K562 (cell line): ENCODE data around the gene NEU1. TPM values are rescaled to one million over a fixed set of nuclear protein-coding genes. Genes with fewer than 3 reads are reported as not detected.

Experiments used
- BRD9 ChIP-seq: fragments of 450-650 bp; IDR thresholded peaks from 2 replicates; pipeline ENCODE4 v1.6.1; 2018; ENCODE audit warnings: low read depth; ENCODE audit not compliant: partially characterized antibody
- EGR1 ChIP-seq: fragments of 450-650 bp; conservative IDR thresholded peaks from 2 replicates; pipeline ENCODE4 v1.6.1; 2017; ENCODE audit warnings: mild to moderate bottlenecking
- GATA2 ChIP-seq: sonication (generic); formaldehyde crosslinking; IDR thresholded peaks from 2 replicates; pipeline ENCODE4 v1.4.0; 2020; ENCODE audit warnings: mild to moderate bottlenecking, missing genetic modification reagents
- HNRNPH1 ChIP-seq: fragments of 200-400 bp; formaldehyde crosslinking; optimal IDR thresholded peaks from 2 replicates; pipeline ENCODE3; 2017; ENCODE audit warnings: low read depth, mild to moderate bottlenecking, low read length, moderate library complexity
- NRF1 ChIP-seq, 2 experiments: fragments of 450-650 bp; IDR thresholded peaks in 1 of 2; conservative IDR thresholded peaks in 1 of 2; 2 replicates each; pipeline ENCODE4 v1.6.1; 2014; ENCODE audit warnings: mild to moderate bottlenecking in 2 of 2
- PHB ChIP-seq: fragments of 250-450 bp; sonication (Bioruptor Pico); IDR thresholded peaks from 2 replicates; pipeline ENCODE4 v1.5.0; 2021
- RHOXF2B ChIP-seq: fragments of 250-450 bp; sonication (Bioruptor Pico); conservative IDR thresholded peaks from 2 replicates; pipeline ENCODE4 v1.5.1; 2021
- TAF9B ChIP-seq: fragments of 450-650 bp; IDR thresholded peaks from 2 replicates; pipeline ENCODE4 v1.6.1; 2018; ENCODE audit warnings: mild to moderate bottlenecking; ENCODE audit not compliant: partially characterized antibody
- TSC22D4 ChIP-seq: fragments of 450-650 bp; IDR thresholded peaks from 2 replicates; pipeline ENCODE4 v1.6.1; 2016; ENCODE audit warnings: missing genetic modification characterization, missing biosample characterization, control low read depth
- ZC3H4 ChIP-seq: sonication (generic); formaldehyde crosslinking; IDR thresholded peaks from 2 replicates; pipeline ENCODE4 v1.9.0; 2021; ENCODE audit warnings: missing genetic modification reagents, borderline replicate concordance
- ZC3H8 ChIP-seq: fragments of 450-650 bp; IDR thresholded peaks from 2 replicates; pipeline ENCODE4 v1.6.1; 2017
- ZFP36 ChIP-seq: fragments of 150-350 bp; IDR thresholded peaks from 2 replicates; pipeline ENCODE4 v1.6.1; 2018; ENCODE audit warnings: low read length, low read depth; ENCODE audit not compliant: partially characterized antibody
- polyA plus RNA-seq, 8 experiments: library from polyadenylated mRNA; depleted of rRNA in 4 of 8; stranded (reverse) in 5 of 8; unstranded in 3 of 8; fragments of >200 nt; fragmentation: Nextera tagmentation in 2 of 8; fragmentation: Illumina TruSeq in 1 of 8; extraction: Ambion mirVana in 2 of 8; extraction: Trizol in 1 of 8; gene quantifications; 2 replicates each; pipeline versions ENCODE4 v1.2.1 to v1.2.3, GENCODE V29; 2011 to 2014; ENCODE audit warnings: inconsistent platforms in 1 of 8, missing spikeins in 1 of 8
- total RNA-seq, 7 experiments: library from RNA; depleted of rRNA in 6 of 7; stranded (reverse); fragments of >200 nt in 6 of 7; fragmentation: Illumina TruSeq in 2 of 7; extraction: Trizol in 2 of 7; gene quantifications; 2 replicates each; pipeline versions ENCODE4 v1.2.1 to v1.2.3, GENCODE V29; 2011 to 2021; ENCODE audit warnings: low replicate concordance in 1 of 7
- TF ChIP-seq, protein P1 (sequence below): fragments of 450-650 bp; formaldehyde crosslinking; IDR thresholded peaks from 2 replicates; pipeline ENCODE4 v1.4.0; 2020; ENCODE audit warnings: mild to moderate bottlenecking, moderate library complexity
- TF ChIP-seq, protein P2 (sequence below): fragments of 450-650 bp; formaldehyde crosslinking; IDR thresholded peaks from 2 replicates; pipeline ENCODE4 v1.4.0; 2020; ENCODE audit warnings: mild to moderate bottlenecking, moderate library complexity
- TF ChIP-seq, protein P3 (sequence below): sonication (generic); formaldehyde crosslinking; IDR thresholded peaks from 2 replicates; pipeline ENCODE4 v1.8.1; 2023; ENCODE audit warnings: mild to moderate bottlenecking, missing genetic modification reagents
- TF ChIP-seq, protein P4 (sequence below): fragments of 200-800 bp; sonication (Bioruptor generic); IDR thresholded peaks from 2 replicates; pipeline ENCODE4 v1.6.1; 2017; ENCODE audit warnings: missing genetic modification characterization, missing compliant biosample characterization
- TF ChIP-seq, protein P5 (sequence below): fragments of 250-450 bp; sonication (Bioruptor Pico); IDR thresholded peaks from 2 replicates; pipeline ENCODE4 v1.5.0; 2021; ENCODE audit warnings: mild to moderate bottlenecking, moderate library complexity

Gene NEU1
- total and polyA plus RNA-seq, 9 of the 15 experiments (the other 6 are each of a cell fraction or from before 2014, with no cell fraction given): 14.8 to 67.8 (median 51.0) TPM

DNA sequence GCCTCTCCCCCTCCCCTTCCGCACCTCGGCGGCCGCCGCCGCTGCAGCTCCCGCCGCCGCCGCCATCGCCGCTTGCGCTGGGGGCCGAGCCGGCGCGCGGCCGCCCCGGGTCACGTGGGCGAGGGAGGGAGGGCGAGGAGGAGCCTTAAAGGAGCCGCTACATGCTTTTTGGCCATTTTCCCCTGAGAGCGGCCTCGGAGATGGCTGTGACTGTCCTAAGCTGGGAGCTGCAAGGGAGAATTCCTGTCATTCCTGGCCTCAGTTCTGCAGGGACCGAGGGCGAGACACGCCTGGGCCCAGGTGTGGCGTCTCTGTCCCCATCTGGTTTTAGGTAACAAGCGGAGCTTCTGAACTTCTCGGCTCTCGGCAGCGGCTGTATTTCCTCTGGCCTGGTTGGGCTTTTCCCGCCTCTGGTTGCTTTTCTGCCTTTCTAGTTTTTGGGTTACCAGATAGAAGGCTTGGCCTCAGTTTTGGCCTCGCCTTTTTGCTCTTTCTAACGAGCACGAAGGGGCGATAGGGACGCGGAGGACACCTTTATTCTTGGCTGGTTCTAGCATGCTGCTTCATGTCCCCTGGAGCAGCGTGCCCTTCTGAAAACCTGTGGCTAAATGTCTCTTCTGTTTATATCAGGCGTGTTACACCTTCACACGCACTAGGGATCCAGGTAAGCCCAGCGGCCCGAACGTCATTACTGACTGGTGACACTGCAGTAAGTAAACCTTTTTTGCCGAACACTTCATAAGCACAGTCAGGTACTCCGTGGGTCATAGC, 35.2 kb upstream of the NEU1 start, which contains the start of gene EHMT2 (continued):
- TF ChIP-seq ZFP36 (no peak), ZC3H8 (no peak), BRD9 (no peak), PHB (no peak), RHOXF2B (CRISPR knock-in tag) (peak; percentile 89; the same call in 1 of the 2 replicates), TAF9B (no peak), EGR1 (no peak), NRF1 (conservative IDR thresholded peaks at IDR 0.05 in 1 of 2, IDR thresholded peaks at IDR 0.05 in 1 of 2) (peak; percentile 65 to 77; a peak in 3 of 4 replicates), TSC22D4 (tag) (no peak), HNRNPH1 (no peak), GATA2 (CRISPR knock-in tag) (no peak), ZC3H4 (CRISPR knock-in tag) (no peak)
- TF ChIP-seq, protein P1, sequence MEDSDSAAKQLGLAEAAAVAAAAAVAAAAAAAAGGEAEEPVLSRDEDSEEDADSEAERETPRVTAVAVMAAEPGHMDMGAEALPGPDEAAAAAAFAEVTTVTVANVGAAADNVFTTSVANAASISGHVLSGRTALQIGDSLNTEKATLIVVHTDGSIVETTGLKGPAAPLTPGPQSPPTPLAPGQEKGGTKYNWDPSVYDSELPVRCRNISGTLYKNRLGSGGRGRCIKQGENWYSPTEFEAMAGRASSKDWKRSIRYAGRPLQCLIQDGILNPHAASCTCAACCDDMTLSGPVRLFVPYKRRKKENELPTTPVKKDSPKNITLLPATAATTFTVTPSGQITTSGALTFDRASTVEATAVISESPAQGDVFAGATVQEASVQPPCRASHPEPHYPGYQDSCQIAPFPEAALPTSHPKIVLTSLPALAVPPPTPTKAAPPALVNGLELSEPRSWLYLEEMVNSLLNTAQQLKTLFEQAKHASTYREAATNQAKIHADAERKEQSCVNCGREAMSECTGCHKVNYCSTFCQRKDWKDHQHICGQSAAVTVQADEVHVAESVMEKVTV (CRISPR knock-in tag): no peak
- TF ChIP-seq, protein P2, sequence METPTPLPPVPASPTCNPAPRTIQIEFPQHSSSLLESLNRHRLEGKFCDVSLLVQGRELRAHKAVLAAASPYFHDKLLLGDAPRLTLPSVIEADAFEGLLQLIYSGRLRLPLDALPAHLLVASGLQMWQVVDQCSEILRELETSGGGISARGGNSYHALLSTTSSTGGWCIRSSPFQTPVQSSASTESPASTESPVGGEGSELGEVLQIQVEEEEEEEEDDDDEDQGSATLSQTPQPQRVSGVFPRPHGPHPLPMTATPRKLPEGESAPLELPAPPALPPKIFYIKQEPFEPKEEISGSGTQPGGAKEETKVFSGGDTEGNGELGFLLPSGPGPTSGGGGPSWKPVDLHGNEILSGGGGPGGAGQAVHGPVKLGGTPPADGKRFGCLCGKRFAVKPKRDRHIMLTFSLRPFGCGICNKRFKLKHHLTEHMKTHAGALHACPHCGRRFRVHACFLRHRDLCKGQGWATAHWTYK (CRISPR knock-in tag): no peak
- TF ChIP-seq, protein P3, sequence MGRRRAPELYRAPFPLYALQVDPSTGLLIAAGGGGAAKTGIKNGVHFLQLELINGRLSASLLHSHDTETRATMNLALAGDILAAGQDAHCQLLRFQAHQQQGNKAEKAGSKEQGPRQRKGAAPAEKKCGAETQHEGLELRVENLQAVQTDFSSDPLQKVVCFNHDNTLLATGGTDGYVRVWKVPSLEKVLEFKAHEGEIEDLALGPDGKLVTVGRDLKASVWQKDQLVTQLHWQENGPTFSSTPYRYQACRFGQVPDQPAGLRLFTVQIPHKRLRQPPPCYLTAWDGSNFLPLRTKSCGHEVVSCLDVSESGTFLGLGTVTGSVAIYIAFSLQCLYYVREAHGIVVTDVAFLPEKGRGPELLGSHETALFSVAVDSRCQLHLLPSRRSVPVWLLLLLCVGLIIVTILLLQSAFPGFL (CRISPR knock-in tag): 0 out of 2 replicates have a peak, but pooled peaks have one; percentile 89
- TF ChIP-seq, protein P4, sequence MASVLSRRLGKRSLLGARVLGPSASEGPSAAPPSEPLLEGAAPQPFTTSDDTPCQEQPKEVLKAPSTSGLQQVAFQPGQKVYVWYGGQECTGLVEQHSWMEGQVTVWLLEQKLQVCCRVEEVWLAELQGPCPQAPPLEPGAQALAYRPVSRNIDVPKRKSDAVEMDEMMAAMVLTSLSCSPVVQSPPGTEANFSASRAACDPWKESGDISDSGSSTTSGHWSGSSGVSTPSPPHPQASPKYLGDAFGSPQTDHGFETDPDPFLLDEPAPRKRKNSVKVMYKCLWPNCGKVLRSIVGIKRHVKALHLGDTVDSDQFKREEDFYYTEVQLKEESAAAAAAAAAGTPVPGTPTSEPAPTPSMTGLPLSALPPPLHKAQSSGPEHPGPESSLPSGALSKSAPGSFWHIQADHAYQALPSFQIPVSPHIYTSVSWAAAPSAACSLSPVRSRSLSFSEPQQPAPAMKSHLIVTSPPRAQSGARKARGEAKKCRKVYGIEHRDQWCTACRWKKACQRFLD (CRISPR knock-in tag): no peak
- TF ChIP-seq, protein P5, sequence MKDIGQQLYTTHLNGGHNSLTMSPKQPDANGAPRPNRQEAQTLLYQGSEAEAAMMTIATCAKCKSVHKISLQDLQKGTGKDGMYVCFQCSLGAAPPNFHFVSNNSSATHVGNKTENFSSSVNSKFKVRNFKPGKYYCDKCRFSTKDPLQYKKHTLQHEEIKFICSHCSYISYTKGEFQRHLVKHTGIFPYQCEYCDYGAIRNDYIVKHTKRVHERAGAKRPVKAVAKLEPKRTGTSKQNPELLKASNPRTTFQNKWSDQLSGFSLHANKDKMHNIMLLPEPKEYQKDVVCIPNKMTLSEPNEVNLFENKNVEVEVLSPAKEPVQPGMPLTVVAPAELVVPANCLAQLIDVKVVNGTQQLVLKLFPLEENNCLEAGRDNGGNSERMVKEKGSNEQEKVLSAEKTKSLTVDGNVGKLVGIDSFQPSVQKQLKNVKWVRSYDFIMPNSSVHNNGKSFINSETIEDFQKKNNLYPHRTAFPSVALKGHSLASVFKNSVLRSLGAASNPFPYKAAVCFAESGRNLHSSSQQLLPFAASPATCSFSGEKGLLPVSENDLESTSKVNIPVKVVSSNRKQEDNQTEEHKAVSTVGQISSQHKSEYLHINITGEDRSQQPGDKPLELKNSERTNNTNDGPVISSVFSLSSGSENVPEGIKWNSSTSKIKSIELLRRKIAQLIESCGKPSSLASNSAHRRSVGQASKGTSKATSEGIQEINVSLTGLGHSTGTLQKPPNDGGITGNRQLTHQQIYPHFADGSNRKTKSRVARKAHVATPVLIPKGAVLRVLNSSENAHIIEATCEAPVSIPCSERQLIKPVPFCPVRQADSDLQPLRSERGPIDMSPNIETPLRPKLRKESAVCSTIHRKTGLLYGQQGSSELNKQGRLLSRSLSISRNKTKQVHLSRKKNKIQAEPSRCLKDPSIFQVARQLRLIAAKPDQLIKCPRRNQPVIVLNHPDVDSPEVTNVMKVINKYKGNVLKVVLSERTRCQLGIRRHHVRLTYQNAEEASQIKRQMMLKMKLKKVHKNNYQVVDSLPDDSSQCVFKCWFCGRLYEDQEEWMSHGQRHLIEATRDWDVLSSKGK (CRISPR knock-in tag): no peak
